SU-DHL-6 (cell line): ENCODE measurements around the gene EXOC6B.

Source experiments
- CTCF ChIP-seq: fragments of 200-600 bp; sonication (generic); IDR thresholded peaks from one replicate; pipeline ENCODE4 v1.5.1; 2017; ENCODE audit warnings: antibody characterized with exemption, mild to moderate bottlenecking, low read length, moderate library complexity; ENCODE audit not compliant: insufficient read depth, poor library complexity, severe bottlenecking
- EZH2phosphoT487 ChIP-seq: fragments of 200-600 bp; sonication (generic), shearing (Covaris generic); conservative IDR thresholded peaks from 2 replicates; pipeline ENCODE4 v1.6.1; 2018; ENCODE audit warnings: mild to moderate bottlenecking, antibody characterized with exemption, low read length, moderate library complexity, mixed read lengths

DNA sequence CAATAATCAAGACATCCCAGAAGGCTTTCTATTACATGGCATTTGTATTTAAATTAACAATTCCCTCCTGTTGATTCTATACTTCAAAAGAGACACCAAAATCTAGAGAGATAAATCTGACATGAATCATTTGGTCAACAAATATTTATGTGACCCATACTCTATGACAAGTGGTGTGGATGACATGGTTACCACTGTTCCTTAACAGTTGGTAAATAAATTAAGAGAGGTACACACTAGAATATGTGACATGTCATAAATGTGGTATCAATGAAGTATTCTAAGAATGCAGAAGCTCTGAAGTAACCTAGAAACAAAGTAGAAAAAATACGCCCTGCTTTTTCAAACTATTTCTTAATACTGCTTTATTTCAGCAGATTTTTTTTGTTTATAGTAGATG, 255.4 kb downstream of the EXOC6B start:
- no peak for TF ChIP-seq CTCF
- TF ChIP-seq EZH2phosphoT487 = no peak
